Activated CD8-positive, alpha-beta T cell treated with anti-CD3 and anti-CD28 coated beads, Interleukin-2, amount 10 ng/mL, durations not matched to agents 7 days and 5 days (primary cell): ENCODE data around the gene PANX2. TPM values are rescaled to one million over a fixed set of nuclear protein-coding genes. Genes with fewer than 3 reads are reported as not detected.

ENCODE experiments used
- ATAC-seq: fragments of 150-1000 bp; cut with Tn5 transposase; one replicate; pipeline ENCODE4 v1.10.0; 2021; ENCODE audit warnings: moderate library complexity
- CTCF ChIA-PET: fragments of 350-600 bp; sonication (Branson Sonifier 250); formaldehyde crosslinking; loops from one replicate; lab custom pipeline; 2021; ENCODE audit warnings: antibody characterized with exemption; lab: Charles Lee
- POLR2A ChIA-PET: fragments of 350-600 bp; sonication (Branson Sonifier 250); formaldehyde crosslinking; loops from one replicate; lab custom pipeline; 2021; ENCODE audit warnings: antibody characterized with exemption; lab: Charles Lee
- DNase-seq: peaks from one replicate; pipeline ENCODE4 v3.0.0-alpha.2; 2020
- H3K27ac Mint-ChIP-seq: one replicate; pipeline ENCODE4 v1.8.0; 2021; ENCODE audit warnings: mild to moderate bottlenecking, mixed read lengths
- H3K27me3 Mint-ChIP-seq: one replicate; pipeline ENCODE4 v1.8.0; 2021; ENCODE audit warnings: low read depth, mixed read lengths
- H3K36me3 Mint-ChIP-seq: one replicate; pipeline ENCODE4 v1.8.0; 2021; ENCODE audit warnings: low read depth, mixed read lengths
- H3K4me1 Mint-ChIP-seq: one replicate; pipeline ENCODE4 v1.8.0; 2021; ENCODE audit warnings: low read depth, mixed read lengths
- H3K4me3 Mint-ChIP-seq: one replicate; pipeline ENCODE4 v1.8.0; 2021; ENCODE audit warnings: mild to moderate bottlenecking, mixed read lengths
- H3K9me3 Mint-ChIP-seq: one replicate; pipeline ENCODE4 v1.8.0; 2022; ENCODE audit warnings: mixed read lengths; ENCODE audit not compliant: insufficient read depth
- total RNA-seq, 2 experiments: library from RNA; stranded (reverse); gene quantifications; one replicate each; pipeline ENCODE4 v1.2.3, GENCODE V29; 2021

PANX2 gene
- total RNA-seq, 2 experiments from 2014 or later, result 0.10 TPM; not detected in 1

- H3K4me3 Mint-ChIP-seq, result no peak overlapping the region
- H3K27me3 Mint-ChIP-seq, result peaks cover 2% of the 10 kb centered on the region
- peaks cover 6% of the 10 kb centered on the region for H3K36me3 Mint-ChIP-seq
- ChIA-PET CTCF (no interaction called here), POLR2A (interaction anchor here (0.9 to 1.4 kb wide), 3 partner anchors 9 to 19 kb away, joined by 3 to 4 read pairs (median 4); no protein-coding TSS in a partner anchor)
- H3K9me3 Mint-ChIP-seq, result no peaks in the 10 kb centered on the region
- no peak overlapping the region for H3K27ac Mint-ChIP-seq
- H3K4me1 Mint-ChIP-seq, result peaks cover 20% of the 10 kb centered on the region
- DNase-seq, result no peak
- ATAC-seq, result no peak
These were observed 11.9 kb downstream of the PANX2 start for GRCh38 chr22:50182176-50183081.

- no peaks in the 10 kb centered on the region for H3K9me3 Mint-ChIP-seq
- peaks cover 8% of the 10 kb centered on the region for H3K36me3 Mint-ChIP-seq
- CTCF ChIA-PET, result no interaction called here
- no peak overlapping the region for H3K4me3 Mint-ChIP-seq
- peak overlapping the region; percentile 52 for H3K27ac Mint-ChIP-seq
- DNase-seq, result no peak
- H3K4me1 Mint-ChIP-seq, result peaks cover 28% of the 10 kb centered on the region
- no peak for ATAC-seq
- POLR2A ChIA-PET, result interaction anchor here (0.9 to 1.4 kb wide), 3 partner anchors 8 to 18 kb away, joined by 3 to 4 read pairs (median 4); no protein-coding TSS in a partner anchor
- no peaks in the 10 kb centered on the region for H3K27me3 Mint-ChIP-seq
These were observed 12.8 kb downstream of the PANX2 start for GRCh38 chr22:50183141-50183971.

- ChIA-PET CTCF (no interaction called here), POLR2A (no interaction called here)
- DNase-seq, result no peak
- Mint-ChIP-seq H3K4me3 (peak overlapping the region; percentile 66), H3K27ac (peak overlapping the region; percentile 52), H3K36me3 (peaks cover 8% of the 10 kb centered on the region), H3K9me3 (no peaks in the 10 kb centered on the region), H3K27me3 (no peaks in the 10 kb centered on the region), H3K4me1 (peaks cover 37% of the 10 kb centered on the region)
- no peak for ATAC-seq
These were observed 13.7 kb downstream of the PANX2 start for GRCh38 chr22:50184004-50184901.

GRCh38 chr22:50184902-50185374, 14.4 kb downstream of the PANX2 start:
- Mint-ChIP-seq H3K4me3 (peak overlapping the region; percentile 90), H3K27ac (no peak overlapping the region), H3K9me3 (no peaks in the 10 kb centered on the region), H3K4me1 (peaks cover 39% of the 10 kb centered on the region), H3K27me3 (no peaks in the 10 kb centered on the region), H3K36me3 (peaks cover 13% of the 10 kb centered on the region)
- DNase-seq (no peak), ATAC-seq (no peak)
- CTCF ChIA-PET, result no interaction called here
- POLR2A ChIA-PET, result no interaction called here

- no peaks in the 10 kb centered on the region for H3K9me3 Mint-ChIP-seq
- CTCF ChIA-PET, result no interaction called here
- H3K4me3 Mint-ChIP-seq, result peak within 1 kb of the TSS; percentile 90
- H3K27ac Mint-ChIP-seq, result peak within 1 kb of the TSS; percentile 90
- H3K4me1 Mint-ChIP-seq, result peaks cover 37% of the 10 kb centered on the region
- POLR2A ChIA-PET, result interaction anchor here (0.7 kb wide), 1 partner anchor 209 kb away, joined by 3 read pairs; no protein-coding TSS in a partner anchor
- H3K36me3 Mint-ChIP-seq, result peaks cover 13% of the 10 kb centered on the region
- ATAC-seq (peak; percentile 70), DNase-seq (peak; percentile 92)
- no peaks in the 10 kb centered on the region for H3K27me3 Mint-ChIP-seq
These were observed 15.0 kb downstream of the PANX2 start, which contains the start of gene TRABD for GRCh38 chr22:50185375-50186087. Gene TRABD (plus strand): TSS chr22:50185913. CDS start chr22:50193061, 7,148 bp downstream.

GRCh38 chr22:50186181-50186714, 15.7 kb downstream of the PANX2 start:
- H3K4me1 Mint-ChIP-seq, result peaks cover 39% of the 10 kb centered on the region

GRCh38 chr22:50186761-50187523, 16.4 kb downstream of the PANX2 start:
- POLR2A ChIA-PET, result interaction anchor here (0.8 to 1.5 kb wide), 5 partner anchors 10 to 339 kb away, joined by 3 to 6 read pairs (median 3); partner anchors contain the start of gene SCO2
- peak overlapping the region; percentile 90 for H3K4me3 Mint-ChIP-seq
- DNase-seq, result peak; percentile 38

More at GRCh38 chr22:50186181-50186714, 15.7 kb downstream of the PANX2 start:
- POLR2A ChIA-PET, result interaction anchor here (0.8 to 1.5 kb wide), 3 partner anchors 16 to 339 kb away, joined by 3 to 6 read pairs (median 3); partner anchors contain the start of gene SCO2
- H3K4me3 Mint-ChIP-seq, result peak overlapping the region; percentile 90
- H3K36me3 Mint-ChIP-seq, result peaks cover 15% of the 10 kb centered on the region
- ATAC-seq, result no peak
- no peaks in the 10 kb centered on the region for H3K9me3 Mint-ChIP-seq
- CTCF ChIA-PET, result interaction anchor here (1.1 to 2.4 kb wide), 5 partner anchors 22 to 141 kb away, joined by 3 to 10 read pairs (median 4); partner anchors contain the start of gene HDAC10
- H3K27ac Mint-ChIP-seq, result peak overlapping the region; percentile 90
- DNase-seq, result no peak
- no peaks in the 10 kb centered on the region for H3K27me3 Mint-ChIP-seq

GRCh38 chr22:50188356-50188755, 17.8 kb downstream of the PANX2 start:
- ChIA-PET POLR2A (interaction anchor here (1.5 kb wide), 1 partner anchor 8 kb away, joined by 4 read pairs; no protein-coding TSS in a partner anchor), CTCF (interaction anchor here (1.3 to 2.4 kb wide), 2 partner anchors 54 to 320 kb away, joined by 3 to 10 read pairs; partner anchors contain the start of genes LMF2 and NCAPH2)
- no peaks in the 10 kb centered on the region for H3K27me3 Mint-ChIP-seq
- no peaks in the 10 kb centered on the region for H3K9me3 Mint-ChIP-seq
- H3K4me1 Mint-ChIP-seq, result peaks cover 58% of the 10 kb centered on the region
- ATAC-seq (no peak), DNase-seq (no peak)
- peaks cover 30% of the 10 kb centered on the region for H3K36me3 Mint-ChIP-seq
- H3K4me3 Mint-ChIP-seq, result no peak overlapping the region
- H3K27ac Mint-ChIP-seq, result peak overlapping the region; percentile 61

More at GRCh38 chr22:50186761-50187523, 16.4 kb downstream of the PANX2 start:
- peak overlapping the region; percentile 90 for H3K27ac Mint-ChIP-seq
- CTCF ChIA-PET, result interaction anchor here (0.8 to 2.4 kb wide), 7 partner anchors 20 to 321 kb away, joined by 3 to 10 read pairs (median 4); partner anchors contain the start of genes HDAC10, LMF2 and NCAPH2
- peaks cover 21% of the 10 kb centered on the region for H3K36me3 Mint-ChIP-seq
- H3K4me1 Mint-ChIP-seq, result peaks cover 46% of the 10 kb centered on the region
- ATAC-seq, result no peak
- H3K27me3 Mint-ChIP-seq, result no peaks in the 10 kb centered on the region
- no peaks in the 10 kb centered on the region for H3K9me3 Mint-ChIP-seq

GRCh38 chr22:50189184-50189848, 18.8 kb downstream of the PANX2 start:
- H3K9me3 Mint-ChIP-seq, result no peaks in the 10 kb centered on the region
- H3K4me1 Mint-ChIP-seq, result peaks cover 58% of the 10 kb centered on the region
- DNase-seq (no peak), ATAC-seq (no peak)
- peak overlapping the region; percentile 91 for H3K4me3 Mint-ChIP-seq
- peaks cover 30% of the 10 kb centered on the region for H3K36me3 Mint-ChIP-seq
- H3K27me3 Mint-ChIP-seq, result no peaks in the 10 kb centered on the region
- CTCF ChIA-PET, result interaction anchor here (0.9 to 2.3 kb wide), 3 partner anchors 14 to 17 kb away, joined by 3 to 8 read pairs (median 4); no protein-coding TSS in a partner anchor
- H3K27ac Mint-ChIP-seq, result peak overlapping the region; percentile 94
- POLR2A ChIA-PET, result interaction anchor here (1.1 to 2.7 kb wide), 8 partner anchors 13 to 432 kb away, joined by 3 to 17 read pairs (median 8); partner anchors contain the start of genes PANX2 and TUBGCP6
